HG03342 (cell line): ENCODE measurements around the gene KEL.
A peak's percentile ranks its signal among the peaks of the same experiment; 100 is the strongest.

Experiments used
- ATAC-seq: cut with Tn5 transposase; IDR thresholded peaks from one replicate; pipeline ENCODE4 v1.9.1; 2021; ENCODE audit warnings: mild to moderate bottlenecking, moderate library complexity; ENCODE audit not compliant: unreplicated experiment

The KEL gene

DNA sequence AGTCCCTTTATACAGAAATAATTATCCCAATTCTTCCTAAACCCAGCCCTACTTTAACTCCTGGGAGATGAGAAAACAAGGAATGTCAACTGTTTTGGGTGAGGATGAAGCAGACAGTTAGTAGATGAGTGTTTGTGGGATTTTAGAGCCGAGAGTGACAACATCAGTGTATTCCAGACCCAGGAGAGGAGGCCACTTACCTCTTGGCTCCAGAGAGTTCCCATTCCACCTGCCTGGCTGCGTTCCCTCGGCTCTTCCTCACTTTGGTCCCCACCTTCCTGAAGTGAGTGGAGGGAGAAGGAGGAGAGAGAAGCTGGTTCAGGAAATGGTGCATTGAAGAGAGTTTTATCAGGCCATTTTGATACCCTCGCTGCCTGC is 579 bp downstream of the KEL start:
- ATAC-seq = no peak

DNA sequence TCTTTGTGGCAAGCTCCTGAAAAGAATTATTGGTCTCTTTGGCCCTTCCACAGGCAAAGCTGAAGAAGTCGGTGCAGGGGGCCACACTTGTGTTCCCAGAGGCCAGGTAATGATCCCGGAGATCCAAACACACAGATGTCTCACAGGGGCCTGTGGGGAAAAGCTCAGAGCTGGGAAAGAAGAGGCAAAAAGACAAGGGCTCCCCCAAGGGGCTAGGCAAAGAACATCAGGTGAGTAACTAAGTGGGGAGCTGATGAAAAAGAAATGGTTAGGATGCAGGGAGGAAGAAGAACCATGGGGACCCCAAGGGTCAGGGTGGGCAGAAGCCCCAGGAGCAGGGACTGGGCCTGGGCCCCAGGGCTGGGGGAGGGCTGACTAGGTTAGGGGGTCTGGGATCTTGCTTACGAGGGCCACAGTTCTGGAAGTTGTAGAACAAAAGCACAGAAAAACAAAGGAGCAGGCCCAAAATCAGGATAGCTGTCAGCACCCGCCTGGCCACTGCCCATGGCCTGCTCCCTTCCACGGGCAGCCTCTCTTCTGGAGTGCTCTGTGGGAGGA is 1.1 kb downstream of the KEL start:
- ATAC-seq = no peak

- ATAC-seq = no peak
Measured at GRCh38 chr7:142959202-142959601, 3.0 kb downstream of the KEL start.

GRCh38 chr7:142957723-142958122 is 4.4 kb downstream of the KEL start:
- ATAC-seq = no peak

DNA sequence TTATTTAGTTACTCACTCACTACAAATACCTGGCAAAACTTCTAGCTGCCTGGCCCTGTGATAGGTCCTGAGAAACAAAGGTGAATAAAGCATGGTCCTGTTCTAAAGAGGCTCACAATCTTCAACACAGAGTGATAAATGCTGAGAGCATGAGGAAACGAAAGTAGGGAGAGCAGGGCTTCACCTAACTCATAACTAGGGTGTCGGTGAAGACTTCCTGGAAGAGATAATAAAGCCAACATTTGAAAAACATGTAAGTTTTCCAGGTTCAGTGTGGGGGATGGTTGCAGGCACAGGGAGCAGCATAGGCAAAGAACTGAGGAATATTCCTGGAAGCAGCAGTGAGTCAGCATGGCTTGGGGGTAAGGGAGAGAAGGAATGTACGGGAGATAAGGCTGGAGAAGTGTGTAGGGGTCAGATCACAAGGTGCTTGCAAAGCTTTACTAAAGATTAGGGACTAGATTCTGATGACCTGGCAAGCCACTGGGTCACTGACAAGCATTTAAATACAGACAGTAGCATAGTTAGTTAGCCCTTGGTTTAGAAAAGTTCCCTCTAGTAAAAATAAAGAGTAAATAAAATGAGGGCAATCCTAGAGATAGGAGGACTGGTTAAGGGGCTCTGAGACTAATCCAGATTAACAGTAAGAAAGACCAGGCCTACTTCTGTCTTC is 5.1 kb downstream of the KEL start:
- ATAC-seq = no peak

DNA sequence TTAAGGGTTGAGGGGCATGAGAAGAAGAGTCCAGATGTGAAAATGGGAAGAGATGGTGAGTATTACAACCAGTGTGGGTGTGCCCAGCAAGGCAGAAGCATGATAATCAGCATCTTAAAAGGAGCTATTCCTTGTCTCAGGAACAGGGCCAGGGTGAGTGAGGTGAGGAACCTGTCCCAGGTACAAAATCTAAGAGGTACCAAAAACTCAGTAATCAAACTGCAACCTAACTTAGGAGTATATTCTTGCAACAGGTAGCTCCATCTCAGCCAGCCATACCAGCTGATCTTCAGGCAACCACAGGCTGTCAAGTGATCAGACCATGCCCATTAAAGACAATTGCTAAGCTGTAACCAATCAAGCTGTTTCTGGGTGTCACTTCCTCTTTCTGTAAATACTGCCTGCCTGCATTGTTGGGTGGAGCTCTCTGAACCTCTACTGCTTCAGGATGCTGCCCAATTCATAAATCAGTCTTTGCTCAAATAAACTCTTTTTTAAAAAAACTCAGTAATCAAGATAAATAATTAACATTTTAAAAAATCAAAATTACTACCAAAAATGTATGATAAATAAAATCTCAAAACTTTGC is 7.4 kb downstream of the KEL start:
- peak; percentile 91 for ATAC-seq

DNA sequence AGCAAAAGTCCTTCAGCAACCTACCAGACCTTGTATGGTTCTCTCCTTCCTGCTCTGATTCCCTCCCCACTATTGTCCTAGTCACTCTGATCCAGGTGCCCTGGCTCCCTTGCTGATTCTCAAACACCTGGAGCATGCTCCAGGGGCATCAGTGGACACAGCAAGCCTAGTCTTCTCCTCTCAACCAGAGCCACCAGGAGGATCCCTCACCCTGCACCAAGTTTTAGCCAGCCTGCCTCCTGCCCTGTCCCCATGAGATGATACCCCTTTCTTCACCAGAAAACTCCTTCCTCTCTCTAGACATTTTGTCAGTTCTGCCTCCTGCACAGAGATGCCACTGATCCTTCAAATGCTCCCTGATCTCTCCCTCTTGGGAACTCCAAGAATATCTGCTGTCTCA is 11.9 kb downstream of the KEL start:
- ATAC-seq = no peak

- ATAC-seq = no peak
Measured at GRCh38 chr7:142948603-142949002, 13.6 kb downstream of the KEL start.

GRCh38 chr7:142945001-142945400 is 17.2 kb downstream of the KEL start:
- ATAC-seq = no peak

DNA sequence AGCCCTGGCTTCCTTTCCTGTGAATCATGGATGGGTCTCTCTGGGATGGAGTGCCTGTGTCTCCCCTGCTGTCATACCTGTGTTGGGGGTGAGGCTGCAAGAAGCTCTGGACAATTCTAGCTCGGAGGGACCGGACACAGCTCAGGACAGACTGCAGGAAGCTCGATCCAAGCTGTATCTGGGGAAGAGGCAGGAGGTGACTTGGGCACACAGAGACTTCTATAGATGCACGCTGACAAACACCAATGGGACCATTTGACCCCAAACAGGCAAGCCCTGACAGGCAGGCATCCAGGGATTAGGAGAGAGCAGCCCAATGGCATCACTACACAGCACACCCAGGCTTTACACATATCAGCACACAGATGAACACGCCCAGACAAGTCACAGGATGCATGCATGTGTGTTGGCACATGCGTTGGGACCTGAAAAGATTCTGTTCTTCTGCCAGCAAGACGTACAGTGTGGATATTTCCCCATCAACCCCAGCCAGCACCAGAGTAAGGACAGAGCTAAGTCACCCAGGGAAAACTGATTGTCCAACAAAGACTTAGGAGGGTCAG is 18.4 kb downstream of the KEL start:
- ATAC-seq = no peak

- no peak for ATAC-seq
Measured at GRCh38 chr7:142942746-142943145, 19.4 kb downstream of the KEL start.

- ATAC-seq = no peak
Measured at GRCh38 chr7:142941541-142941940, 20.6 kb downstream of the KEL start.

- no peak for ATAC-seq
Measured at GRCh38 chr7:142940966-142941535, 21.1 kb downstream of the KEL start.

- peak; percentile 48 for ATAC-seq
Measured at GRCh38 chr7:142939226-142939910, 22.8 kb downstream of the KEL start, which contains the start of gene LLCFC1. TSS of gene LLCFC1 (plus strand) at chr7:142939484. CDS start at chr7:142939622, 138 bp downstream.

DNA sequence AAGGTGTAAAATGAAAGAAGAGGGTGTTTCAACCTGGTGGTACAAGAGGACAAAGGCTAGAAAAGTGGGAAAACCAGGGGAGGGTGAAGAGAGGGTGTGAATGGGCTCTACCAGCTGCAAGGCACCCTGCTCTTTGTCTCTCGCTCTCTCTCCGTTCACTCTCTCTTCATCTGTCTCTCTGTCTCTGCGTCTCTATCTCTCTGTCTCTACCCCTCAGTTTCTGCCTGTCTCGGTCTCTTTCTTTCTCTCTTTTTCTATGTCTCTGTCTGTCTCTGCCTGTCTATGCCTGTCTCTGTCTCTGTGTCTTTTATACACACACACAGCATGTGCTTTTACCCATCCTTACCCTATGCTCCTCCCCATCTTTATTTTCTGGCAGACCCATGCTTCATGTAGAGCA is 23.6 kb downstream of the KEL start:
- no peak for ATAC-seq

GRCh38 chr7:142935941-142936565 is 26.1 kb downstream of the KEL start:
- no peak for ATAC-seq

GRCh38 chr7:142934056-142934455 is 28.1 kb downstream of the KEL start:
- ATAC-seq = no peak

DNA sequence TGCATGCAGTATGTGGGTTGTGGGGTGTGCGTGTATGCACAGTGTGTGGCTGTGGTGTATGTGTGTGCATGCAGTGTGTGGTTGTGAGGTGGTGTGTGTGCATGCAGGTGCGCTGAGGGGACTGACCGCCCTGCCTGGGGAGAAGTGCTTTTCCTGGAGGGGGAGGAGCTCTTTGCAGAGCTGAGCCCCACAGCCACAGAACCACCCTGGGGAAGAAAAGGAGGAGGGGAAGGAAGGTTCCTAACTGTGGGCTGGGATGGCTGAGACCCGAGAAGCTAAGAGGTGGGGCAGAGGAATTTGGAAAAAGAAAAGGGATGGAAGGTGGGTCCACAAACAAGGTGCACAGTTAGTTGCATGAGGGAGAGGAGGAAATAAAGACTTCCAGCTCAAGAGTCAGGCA is 28.5 kb downstream of the KEL start, which contains the start of gene TRPV5:
Gene TRPV5, minus strand, starts transcription at position 123 of the 400 bp plus-strand sequence. CDS start 287 bp downstream, outside the sequence.
- no peak for ATAC-seq

DNA sequence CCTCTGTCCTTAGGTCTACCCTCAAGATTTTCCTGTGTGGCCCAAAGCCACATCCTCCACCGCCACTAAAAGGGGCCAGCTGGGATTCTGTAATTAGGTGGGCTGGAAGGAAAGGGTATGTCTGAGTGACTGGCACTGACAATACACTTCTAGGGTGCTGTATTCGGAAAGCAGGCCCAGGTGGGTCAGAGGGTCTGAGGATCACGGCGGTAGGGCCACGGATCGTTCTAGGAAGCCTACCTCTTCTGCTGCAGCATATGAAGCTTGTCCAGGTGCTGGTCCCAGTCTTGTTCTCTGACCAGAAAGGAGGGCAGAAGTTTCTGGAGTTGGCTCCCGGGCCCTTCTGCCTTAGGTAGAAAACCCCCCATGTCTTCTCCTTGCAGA is 29.1 kb downstream of the KEL start:
- ATAC-seq = no peak

GRCh38 chr7:142932386-142933091 is 29.6 kb downstream of the KEL start:
- no peak for ATAC-seq
